HG03060 (cell line): Measurements from ENCODE around the gene GRIP2.

ENCODE experiments used
- ATAC-seq: cut with Tn5 transposase; IDR thresholded peaks from one replicate; pipeline ENCODE4 v1.9.1; 2021; ENCODE audit warnings: low read depth, moderate number of reproducible peaks; ENCODE audit not compliant: unreplicated experiment

GRIP2 gene

GRCh38 chr3:14508505-14508819 is 31.7 kb downstream of the GRIP2 start:
- ATAC-seq = no peak

DNA sequence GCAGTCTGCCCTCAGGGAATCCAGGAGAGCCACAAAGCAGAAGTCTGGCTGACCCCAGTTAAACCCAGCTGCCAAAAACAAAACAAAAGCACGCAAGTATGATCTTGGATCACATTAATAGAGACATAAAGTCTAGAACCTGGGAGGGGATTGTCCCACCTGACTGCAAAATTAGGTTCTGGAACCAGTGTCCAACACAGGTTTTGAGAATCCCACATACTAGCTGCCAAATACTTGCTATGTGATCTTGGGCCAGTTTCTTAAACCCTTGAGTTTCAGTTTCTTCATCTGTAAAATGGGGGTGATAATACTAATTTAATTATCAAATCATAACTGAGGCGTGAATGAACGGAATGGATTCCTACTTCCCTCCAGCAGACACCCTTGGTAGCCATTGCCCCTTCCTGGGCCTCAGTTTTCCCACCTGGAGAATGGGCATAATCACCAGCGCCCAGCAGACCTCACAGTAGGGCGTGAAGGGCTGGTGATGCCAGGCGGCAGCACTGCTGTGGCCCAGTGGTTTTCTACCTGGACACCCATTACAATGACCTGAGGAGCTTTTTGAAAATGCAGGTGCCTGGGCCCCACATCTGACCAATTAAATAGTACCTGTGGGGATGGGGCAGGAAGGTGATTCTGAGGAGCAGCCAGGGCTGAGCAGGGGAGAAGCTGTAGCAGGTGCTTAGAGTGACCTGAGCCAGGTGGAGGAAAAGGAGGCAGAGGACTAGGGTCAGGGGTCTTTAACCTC is 32.2 kb downstream of the GRIP2 start:
- no peak for ATAC-seq

- ATAC-seq = no peak
Measured at GRCh38 chr3:14507305-14507741, 32.8 kb downstream of the GRIP2 start.

DNA sequence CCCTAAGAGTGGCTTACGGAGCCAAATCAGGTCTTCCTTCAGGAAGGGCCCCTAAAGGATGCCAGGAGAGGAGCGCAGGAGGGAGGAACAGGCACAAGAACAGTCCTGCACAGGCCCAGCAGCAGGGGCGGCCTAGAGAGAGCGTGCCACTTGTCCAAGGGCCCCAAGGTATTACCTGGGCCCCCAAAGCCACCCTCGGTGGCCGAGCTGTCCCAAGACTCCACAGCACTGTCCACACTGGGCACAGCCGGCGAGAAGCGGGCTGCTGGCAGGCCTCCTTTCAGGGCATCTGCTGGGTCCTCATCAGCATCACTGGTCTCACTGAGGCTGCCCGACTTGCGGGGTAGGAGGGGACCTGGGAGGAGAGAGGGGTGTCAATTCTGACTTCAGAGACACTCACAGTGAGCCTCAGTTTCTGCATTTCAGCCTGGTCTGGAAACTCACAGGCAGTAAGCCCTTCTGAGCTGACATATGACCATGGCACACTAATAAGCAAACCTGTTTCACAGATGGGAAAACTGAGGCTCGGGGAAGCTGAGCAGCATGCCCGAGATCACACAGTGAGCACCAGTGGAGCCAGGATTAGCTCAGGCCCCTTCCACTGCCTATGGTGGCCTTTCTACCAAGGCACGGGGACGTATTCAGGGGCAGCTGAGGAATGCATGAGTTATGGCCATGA is 33.4 kb downstream of the GRIP2 start:
- ATAC-seq = no peak

- ATAC-seq = no peak
Measured at GRCh38 chr3:14505803-14506500, 34.2 kb downstream of the GRIP2 start.

DNA sequence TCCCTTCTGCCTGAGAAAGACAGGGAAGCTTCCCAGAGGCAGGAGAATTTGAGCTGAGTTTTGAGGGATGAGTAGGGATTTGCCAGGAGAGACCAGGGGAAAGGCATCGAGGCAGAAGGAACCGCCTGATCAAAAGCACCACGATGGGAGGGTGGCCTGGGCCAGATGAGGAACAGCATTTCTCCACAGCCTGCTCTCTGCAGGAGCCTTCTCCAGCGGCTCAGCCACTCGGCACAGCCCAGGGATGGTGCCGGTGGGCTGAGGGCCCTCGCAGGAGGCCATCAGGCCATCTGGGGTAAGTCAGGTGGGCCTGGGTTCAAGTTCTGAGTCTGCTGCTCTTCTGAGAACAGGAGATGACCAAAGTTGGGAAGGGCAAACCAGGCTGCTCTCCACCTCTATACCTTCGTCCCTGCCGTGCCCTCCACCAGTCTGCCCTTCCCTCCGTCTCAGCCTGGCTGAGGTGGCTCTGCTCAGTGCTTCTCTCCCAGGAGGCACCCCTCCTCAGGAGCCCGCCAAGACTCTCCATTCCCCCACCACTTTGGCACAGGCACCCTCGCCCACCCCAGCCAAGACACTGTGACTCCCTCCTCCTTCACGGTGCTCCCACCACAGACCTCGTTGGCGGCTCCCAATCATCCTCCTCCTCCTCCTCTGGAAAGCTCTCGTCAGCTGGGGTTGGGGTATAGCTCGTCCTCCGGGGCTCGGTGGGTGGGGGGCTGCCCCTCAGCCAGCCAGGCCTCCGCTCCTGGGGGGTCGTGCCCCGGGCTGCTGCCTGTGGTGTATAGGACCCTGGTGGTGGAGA is 34.9 kb downstream of the GRIP2 start:
- no peak for ATAC-seq

DNA sequence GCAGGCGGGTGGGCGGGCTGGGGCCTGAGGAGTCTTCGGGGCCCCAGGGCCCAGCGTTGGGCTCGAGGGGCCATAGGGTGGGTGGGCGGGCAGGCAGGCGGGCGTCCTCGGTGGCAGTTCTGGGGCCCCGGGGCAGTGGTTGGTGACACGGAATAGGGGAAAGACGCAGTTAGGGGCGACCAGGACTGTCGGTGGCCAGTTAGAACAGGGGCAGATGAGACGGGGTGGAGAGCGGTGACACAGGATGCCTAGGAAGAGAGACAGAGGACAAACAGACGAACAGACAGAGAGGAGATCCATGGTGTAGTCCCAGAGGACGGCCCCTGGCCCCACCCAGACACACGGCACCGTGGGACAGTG is 36.5 kb downstream of the GRIP2 start:
- ATAC-seq = no peak

- ATAC-seq = no peak
Measured at GRCh38 chr3:14503033-14503705, 37.0 kb downstream of the GRIP2 start.

GRCh38 chr3:14502472-14502871 is 37.7 kb downstream of the GRIP2 start:
- ATAC-seq = no peak

DNA sequence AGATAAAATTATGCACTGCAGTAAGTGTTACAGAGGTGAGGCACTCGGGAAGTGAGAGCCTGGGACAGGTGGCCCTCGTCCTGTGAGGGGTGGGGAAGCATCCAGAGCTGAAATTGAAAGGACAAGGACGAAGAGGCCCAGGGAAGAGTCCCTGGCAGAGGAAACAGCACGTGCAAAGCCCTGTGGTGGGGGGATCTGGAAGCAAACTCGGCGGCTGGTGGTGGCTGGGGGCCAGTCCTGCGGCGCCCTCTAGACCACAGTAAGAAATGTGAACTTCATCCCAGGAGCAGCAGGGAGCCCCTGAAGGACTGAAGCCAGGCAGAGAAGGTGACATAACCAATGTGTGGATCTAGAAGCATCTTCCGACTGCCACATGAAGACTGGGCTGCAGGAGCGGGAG is 42.8 kb downstream of the GRIP2 start:
- no peak for ATAC-seq

DNA sequence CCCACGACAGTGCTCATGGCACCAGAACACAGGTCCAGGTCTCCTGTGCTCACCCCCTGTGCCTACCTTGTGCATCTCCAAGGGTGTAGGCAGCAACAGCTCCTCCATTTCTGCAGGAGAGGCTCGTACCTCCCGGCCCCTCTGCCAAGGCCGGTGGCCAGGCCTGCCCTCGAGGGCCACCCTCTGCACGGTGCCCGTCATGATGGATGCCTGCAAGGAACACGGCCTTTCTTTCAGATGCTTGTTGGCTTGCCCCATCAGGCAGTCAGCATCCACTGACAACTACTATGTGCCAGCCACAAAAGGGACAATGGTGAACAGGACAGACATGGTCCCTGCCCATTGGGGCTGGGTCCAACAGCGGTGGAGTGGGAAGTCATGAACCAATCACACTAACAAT is 43.8 kb downstream of the GRIP2 start:
- ATAC-seq = no peak

- no peak for ATAC-seq
Measured at GRCh38 chr3:14494973-14495300, 45.2 kb downstream of the GRIP2 start.

GRCh38 chr3:14494279-14494972 is 45.7 kb downstream of the GRIP2 start:
- ATAC-seq = no peak

- no peak for ATAC-seq
Measured at GRCh38 chr3:14492948-14493881, 46.9 kb downstream of the GRIP2 start.

- no peak for ATAC-seq
Measured at GRCh38 chr3:14491396-14492190, 48.5 kb downstream of the GRIP2 start.

DNA sequence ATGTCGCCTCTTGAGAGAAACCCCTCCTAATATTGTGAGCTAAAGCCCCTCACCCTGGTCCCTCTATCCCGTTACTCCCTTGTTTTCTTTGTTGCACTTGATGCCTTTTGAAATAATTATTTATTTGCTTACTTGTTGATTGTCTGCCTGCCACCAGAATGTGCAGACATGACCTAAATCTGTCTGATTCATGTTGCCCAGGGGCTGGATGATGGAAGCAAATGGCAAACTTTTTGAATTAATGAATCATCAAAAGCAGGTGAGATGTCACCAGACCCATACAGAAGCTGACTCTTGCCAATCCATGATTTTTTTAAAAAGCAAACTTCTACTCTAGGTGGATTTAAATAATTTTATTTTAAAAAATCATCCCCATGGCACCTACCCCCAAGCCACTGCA is 49.3 kb downstream of the GRIP2 start:
- no peak for ATAC-seq

DNA sequence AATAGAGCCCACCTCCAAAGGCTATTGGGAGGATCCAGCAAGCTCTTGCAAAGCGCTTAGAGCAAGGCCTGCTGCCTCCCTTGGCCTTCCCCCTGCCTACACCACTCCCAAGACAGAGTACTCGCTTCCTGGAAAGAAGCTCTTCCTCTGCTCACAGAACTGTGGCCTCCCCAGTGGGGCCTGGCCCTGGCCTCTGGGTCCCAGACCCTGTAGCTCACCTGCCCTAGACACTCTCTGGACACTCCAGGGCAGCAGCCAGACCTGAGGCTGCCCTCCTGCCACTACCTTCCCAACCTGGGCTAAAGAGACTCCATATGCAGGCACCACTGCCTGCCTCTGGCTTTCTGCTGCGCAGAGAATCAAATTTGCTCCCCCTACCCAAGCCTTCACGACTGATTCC is 49.9 kb downstream of the GRIP2 start:
- ATAC-seq = no peak

- ATAC-seq = no peak
Measured at GRCh38 chr3:14489641-14490040, 50.5 kb downstream of the GRIP2 start.
